ENCODE measurements around the gene SLC15A1.

SLC15A1 gene

DNA sequence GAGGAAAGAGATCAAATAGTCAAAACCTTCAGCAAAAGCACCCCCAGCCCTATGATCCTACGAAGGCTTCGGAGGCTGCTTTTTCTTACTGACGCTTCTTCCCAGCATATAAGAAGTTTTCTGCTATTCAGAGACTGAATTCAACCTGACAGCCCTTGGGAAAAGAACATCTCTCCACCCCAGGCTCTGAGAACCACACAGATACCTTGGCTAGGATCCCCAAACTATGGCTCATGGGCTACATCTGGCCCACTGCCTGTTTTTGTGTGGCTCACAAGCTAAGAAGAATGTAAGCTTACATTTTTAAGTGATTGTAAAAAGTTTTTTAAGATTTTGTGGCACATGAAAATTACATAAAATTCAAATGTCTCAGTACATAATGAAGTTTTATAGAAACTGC is 3.0 kb downstream of the SLC15A1 start:
- DNase-seq = peak; percentile 67

DNA sequence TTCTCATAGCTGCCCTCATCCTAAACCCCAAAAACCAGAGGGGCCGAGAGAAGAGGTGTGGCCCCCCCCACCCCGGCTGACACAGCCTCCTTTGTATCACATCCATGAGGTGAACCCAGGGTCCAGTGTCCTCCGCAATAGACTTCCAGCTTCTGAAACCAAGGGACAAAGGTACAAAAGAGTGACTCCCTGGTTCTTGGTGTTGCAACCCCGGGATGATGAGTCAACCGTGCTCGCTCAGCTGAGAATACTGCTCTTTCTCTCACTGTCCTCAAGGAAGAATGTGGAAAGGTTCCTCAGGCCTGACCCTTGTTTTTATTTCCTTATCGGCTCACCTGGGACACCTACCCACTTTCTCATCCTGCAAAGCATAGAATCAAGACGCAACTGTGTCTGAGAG is 5.5 kb downstream of the SLC15A1 start:
- DNase-seq = no peak

DNA sequence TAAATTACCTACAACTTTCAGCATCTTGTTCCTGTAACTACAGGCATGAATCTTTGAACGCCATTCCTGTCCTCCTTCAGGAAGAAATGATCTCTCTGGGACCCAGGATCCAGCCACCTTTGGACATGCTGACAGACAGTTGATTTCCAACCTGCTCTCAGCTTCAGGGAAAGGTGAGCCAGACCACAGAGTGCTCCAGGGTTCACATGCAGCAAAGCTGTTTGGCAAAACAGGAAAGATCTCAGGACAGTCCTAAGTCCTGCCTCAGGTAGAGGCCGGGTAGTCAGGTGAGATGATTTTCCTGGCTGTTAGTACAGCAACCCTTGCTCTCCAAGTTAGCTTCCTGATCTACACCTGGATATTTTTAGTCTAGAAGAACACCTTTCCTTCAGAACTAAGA is 9.1 kb downstream of the SLC15A1 start:
- no peak for DNase-seq

DNA sequence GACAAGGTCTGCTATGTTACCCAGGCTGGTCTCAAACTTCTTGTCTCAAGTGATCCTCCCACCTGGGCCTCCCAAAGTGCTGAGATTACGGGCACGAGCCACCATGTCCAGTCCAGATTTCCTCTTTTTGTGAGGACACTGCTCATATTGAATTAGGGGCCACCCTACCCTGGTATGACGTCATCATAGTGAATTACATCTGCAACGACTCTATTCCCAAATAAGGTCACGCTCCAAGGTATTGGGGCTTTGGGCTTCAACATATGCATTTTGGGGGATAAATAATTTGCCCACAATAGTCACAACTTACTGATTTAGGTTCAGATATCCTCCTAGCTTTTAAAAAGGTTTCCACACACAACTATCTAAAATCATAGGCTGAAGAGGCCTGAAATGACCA is 9.5 kb downstream of the SLC15A1 start:
- no peak for DNase-seq

DNA sequence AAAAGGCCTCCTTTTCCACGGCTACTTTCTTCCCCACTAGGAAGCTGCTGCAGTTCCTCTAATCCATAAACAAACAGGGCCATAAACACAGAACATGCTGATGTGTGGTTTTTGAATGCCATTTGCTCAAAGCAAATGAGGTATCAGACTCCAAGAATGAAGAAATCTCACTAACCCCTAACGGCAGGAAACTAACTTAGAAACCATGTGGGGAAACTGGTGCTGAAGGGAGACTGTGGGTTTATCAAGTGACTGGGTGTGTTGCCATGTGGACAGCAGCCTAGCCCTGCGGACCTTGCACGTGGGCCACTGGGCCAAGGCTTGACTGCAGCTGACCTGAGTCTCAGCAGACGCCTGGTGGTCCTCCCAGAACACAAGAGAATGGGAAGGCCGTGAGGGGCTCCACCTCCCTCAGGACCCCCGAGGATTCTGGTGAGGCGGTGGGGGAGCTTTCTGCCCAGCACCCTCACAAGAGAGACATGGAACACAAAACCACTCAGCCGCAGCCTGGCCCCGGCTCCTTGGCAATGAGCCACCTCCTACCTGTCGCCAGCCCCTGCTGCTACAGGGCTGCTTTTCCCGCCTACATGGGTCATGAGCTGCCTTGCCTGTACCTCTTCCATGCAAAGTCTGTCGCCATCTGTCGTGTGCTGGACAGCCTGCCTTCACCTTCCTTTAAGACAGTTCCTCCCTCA is 10.6 kb downstream of the SLC15A1 start:
- no peak for DNase-seq

DNA sequence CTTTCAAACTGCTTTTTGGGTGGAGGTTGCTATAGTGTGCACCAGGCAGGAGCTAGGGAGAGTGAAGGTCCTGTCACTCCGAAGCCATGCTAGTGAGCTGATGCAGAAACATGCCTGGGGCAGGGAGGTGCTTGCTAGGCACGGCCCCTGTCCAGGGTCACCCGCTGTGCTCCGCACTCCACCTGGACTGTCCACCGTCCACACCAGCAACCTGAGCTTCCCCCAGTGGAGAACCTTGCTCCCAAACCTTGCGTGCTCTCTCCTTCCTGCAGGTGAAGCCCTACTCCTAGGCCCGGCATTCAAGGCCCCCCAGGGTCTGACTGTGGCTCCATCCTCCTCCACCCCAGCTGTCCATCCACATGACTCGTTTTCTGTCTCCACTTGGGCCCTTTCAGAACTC is 12.3 kb downstream of the SLC15A1 start:
- no peak for DNase-seq

DNA sequence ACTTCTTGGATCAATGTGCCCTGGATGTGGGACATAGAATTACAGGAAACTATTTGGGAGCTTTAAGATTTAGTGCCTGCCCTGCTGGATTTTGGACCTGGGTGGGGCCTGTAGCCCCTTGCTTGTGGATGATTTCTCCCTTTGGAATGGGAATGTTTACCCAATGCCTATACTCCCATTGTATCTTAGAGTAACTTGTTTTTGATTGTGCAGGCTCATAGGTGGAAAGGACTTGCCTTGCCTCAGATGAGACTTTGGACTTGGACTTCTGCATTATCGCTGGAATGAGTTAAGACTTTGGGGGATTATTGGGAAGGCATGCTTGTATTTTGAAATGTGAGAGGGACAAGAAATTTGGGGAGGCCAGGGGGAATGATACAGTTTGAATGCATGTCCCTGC is 13.5 kb downstream of the SLC15A1 start:
- DNase-seq = no peak

DNA sequence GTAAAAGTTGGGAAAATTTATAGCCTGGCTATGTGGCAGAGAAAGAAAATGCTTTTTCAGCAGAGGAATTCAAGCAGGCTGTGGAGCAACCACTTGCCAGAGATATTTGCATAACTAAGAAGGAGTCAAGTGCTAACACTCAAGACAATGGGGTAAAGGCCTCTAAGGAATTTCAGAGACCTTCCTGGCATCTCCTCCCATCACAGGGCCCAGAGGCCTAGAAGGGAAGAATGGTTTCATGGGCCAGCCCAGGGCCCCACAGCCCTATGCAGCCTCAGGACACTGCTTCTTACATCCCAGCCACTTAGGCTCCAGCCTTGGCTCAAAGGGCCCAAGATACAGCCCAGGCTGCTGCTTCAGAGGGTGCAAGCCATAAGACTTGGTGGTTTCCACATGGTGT is 14.3 kb downstream of the SLC15A1 start:
- no peak for DNase-seq

DNA sequence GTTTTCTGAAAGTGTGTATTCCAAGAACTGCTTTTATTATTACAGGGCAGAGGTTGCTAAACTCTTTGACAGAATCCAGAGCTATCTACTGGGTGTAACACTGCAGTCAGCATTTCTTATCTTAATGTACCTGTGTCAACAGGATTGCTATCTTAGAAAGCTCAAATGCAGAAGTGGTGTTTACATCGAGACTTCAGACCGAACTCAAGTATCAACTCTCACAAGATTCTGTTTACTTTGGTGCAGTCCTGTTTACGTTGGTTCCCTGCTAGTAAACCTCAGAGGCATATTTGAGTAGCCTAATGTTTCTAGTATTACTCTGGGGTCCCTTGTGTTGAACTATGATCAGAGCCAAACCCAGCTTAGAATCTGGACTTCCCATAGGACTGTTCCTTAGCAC is 20.5 kb downstream of the SLC15A1 start:
- DNase-seq = no peak

DNA sequence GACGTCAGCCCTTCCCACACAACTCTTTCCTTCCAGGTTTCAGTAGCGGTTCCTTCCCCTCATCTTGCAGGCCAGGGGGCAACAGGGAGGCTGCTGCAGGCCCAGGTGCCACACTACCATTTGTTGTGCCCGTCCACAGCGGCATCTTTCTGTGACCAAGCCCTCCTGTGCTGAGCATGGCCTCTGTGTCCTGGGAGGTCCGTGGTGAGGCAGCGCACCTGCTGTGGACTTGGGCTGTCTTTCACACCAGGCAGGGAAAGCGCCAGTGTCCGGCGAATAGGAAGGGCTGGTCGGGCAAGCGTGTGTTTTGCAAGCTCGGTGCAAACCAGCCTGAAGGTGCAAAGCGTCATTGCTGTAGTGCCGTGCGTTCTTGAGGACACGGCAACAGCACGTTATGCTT is 21.4 kb downstream of the SLC15A1 start:
- no peak for DNase-seq

DNA sequence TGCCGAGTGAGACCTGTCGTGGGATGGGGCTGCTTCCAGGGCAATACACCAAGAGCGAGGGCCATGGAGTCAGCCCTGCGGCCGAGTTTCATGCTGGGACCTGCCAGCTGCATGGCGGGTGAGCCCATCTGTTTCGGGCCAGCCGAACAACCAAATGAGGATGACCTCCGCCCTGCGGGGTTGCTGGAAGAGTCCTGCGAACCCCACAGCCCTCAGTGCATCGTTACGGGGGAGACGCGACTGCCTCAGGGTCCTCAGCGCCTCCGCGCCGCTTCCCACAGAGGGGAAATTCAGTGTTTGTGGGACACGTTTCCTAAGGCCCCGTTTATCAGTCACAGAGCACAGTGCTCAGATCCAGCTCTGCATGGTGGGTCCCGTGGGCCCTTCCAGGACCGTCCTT is 22.0 kb downstream of the SLC15A1 start:
- DNase-seq = no peak

DNA sequence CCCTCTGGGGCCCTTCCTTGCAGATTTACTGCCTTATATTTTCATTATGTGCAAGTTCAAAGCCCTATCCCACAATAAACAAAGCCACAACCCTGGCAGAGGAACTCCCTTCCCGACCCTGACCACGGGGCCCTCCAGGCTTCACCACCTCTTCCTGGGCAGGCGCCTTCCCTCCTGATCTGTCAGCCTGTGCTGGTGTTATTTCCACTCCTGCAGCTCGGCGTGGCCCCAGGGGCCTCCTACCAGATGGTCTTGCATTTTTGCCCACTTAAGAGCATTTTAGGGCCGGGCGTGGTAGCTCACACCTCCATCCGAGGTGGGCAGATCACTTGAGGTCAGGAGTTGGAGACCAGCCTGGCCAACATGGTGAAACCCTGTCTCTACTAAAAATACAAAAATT is 22.8 kb downstream of the SLC15A1 start:
- DNase-seq = no peak

DNA sequence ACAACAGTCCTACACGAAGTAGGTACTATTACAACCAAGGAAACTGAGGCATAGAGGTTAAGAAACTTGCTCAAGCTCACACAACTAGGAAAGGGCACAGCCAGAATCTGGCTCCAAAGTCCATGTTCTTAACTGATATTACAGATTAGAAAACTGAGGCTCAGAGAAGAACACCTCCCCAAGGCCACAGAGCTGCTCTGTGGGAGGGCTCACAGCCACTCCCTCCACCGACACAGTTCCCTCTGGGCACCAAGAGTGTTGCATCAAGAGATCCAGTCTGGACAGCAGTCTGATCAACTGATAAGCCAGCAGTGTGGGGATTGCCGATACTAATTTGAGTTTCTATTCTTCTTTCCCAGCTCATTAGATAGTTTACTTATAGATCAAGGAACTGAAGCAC is 29.5 kb downstream of the SLC15A1 start:
- DNase-seq = no peak

DNA sequence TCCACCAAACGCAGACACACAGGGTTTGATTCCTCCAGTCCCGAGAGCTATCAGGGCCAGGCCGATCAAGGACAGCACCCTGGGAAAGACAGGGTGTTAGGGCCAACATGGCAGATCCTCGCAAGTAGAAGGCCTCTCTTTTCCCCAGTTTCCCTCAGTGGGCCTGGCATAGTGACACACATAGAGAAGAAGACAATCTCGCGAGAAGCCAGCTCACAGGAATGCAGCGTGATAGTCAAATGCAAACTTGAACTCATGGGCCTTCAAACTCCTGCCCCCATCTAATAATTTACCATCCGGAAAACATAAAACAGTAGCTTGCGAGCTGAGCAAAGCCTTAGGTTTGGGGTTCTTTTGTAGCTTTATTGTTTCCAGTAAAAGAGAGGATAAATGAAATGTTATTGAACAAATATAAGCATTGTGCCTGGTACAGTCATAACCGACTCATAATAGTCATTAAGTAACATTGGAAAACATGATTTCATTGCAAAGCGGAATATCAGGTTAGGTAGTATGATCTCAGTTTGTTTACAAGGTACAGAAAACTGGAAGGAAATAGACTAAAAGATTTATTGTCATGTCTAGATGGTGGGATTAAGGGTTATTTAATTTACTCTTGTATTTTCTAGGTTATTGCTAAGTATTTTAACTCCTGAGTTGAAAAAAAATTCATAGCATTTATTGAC is 30.5 kb downstream of the SLC15A1 start:
- no peak for DNase-seq

DNA sequence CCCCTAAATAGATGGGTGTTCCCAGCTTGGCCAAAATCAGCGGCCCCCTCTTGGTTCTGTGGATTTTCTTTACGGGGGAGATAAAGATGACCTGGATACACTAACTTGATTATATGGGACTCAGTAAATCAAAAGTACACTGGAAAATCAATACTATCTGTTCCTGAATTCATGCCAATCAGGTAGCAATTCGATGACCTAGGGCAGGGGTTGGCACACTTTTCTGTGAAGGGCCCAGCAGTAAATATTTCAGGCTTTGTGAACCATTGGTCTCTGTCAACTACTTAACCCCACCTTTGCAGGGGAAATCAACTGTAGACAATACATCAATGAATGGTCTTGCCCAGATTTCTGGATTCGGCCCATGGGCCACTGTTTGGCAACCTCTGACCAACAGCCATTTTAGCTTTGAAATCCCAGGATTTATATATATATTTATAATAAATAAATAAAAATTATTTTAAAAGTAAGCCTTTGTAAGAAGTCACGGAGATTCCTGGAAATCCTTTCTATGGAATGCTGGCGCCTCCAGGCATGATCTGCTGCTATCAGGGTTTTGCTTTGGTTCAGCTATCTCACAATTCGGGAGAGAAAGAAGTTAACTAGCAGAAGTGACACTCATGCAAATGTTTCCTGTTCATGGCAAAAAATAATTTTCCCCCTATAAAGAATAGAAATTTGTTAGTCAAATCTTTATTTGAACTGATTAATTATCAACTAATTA is 32.8 kb downstream of the SLC15A1 start:
- DNase-seq = no peak

DNA sequence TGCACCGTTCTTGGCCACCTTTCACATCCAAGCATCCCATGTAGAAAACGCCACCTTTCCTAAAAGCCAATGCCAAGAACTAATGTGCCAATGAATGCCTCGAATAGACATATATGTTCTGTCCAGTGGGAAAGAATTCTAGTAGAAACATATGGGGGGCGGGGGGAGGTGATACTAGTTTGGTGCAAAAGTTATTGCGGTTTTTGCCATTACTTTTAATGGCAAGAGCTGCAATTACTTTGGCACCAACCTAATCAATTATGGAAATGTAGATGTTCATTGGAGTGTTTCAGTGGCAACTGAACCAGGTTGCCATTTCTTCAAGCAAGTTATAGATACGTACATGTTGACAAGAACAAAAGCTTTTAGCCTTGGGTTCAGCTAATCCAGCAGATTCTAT is 34.6 kb downstream of the SLC15A1 start:
- no peak for DNase-seq

DNA sequence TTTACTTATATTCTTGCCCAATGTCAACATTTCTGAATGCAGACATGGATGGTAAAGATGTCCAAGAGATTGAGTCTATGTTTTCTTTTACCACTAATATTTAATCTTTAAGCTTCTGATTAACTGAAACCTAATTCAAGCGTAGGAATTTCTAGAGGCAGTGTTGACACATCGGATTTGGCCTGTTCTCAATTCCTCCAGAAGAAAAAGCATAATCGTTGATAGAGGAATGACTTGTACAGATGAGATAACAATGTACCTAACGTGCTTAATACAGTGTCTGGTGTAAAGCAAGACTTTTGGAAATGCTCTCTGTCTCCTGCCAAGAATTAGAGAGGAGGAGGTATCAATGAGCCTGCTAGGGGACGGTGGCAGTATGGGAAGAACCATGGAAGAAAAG is 35.2 kb downstream of the SLC15A1 start:
- no peak for DNase-seq

DNA sequence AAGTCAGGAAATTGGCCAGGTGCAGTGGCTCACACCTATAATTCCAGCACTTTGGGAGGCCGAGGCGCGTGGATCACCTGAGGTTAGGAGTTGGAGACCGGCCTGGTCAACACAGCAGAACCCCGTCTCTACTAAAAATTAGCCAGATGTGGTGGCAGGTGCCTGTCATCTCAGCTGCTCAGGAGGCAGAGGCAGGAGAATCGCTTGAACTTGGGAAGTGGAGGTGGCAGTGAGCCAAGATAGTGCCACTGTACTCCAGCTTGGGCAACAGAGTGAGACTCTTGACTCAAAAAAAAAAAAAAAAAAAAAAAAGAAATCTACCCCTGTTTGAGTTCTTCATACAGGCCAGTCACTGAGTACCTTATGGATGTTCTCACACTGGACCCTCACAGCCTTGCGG is 42.0 kb downstream of the SLC15A1 start:
- DNase-seq = no peak

DNA sequence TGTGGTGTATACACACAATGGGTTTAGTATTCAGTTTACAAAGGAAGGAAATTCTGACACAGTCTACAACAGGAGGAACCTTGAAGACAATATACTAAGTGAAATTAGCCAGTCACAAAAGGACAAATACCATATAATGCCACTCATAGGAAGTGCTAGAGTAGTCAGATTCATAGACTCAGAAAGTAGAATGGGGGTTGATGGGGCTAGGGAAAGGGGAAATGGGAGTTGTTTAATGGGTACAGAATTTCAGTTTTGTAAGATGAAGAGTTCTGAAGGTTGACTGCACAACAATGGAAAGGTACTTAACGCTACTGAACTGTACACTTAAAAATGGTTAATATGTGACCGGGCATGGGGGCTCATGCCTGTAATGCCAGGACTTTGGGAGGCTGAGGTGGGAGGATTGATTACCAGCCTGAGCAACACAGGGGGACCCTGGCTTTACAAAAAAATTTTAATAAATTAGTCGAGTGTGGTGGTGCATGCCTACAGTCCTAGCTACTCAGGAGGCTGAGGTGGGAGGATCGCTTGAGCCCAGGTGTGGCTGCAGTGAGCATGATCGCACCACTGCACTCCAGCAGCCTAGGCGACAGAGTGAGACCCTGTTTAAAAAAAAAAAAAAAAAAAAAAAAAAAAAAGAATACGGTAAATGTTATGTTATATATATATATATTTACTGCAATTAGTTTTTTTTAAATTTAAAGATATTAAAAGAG is 45.0 kb downstream of the SLC15A1 start:
- no peak for DNase-seq

DNA sequence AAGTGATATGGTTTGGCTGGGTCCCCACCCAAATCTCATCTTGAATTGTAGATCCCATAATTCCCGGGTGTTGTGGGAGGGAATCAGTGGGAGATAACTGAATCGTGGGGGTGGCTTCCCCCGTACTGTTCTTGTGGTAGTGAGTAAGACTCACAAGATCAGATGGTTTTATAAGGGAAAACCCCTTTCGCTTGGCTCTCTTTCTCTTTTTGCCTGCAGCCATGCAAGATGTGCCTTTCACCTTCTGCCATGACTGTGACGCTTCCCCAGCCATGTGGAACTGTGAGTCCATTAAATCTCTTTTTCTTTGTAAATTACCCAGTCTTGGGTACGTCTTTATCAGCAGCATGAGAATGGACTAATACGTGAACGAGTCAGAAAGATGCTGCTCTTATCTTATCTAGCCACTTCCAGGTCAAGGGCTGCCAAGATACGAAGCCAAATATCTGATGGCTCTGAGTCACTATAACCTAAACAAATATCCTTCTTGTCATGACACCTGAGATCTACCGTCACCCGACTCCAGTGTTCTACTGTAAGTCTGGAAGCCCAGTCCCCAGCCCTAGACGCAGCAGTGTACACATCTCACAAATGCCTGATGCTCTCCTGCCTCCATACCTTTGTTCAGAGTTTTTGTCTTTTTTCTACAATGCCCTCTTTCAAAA is 45.9 kb downstream of the SLC15A1 start:
- no peak for DNase-seq

DNA sequence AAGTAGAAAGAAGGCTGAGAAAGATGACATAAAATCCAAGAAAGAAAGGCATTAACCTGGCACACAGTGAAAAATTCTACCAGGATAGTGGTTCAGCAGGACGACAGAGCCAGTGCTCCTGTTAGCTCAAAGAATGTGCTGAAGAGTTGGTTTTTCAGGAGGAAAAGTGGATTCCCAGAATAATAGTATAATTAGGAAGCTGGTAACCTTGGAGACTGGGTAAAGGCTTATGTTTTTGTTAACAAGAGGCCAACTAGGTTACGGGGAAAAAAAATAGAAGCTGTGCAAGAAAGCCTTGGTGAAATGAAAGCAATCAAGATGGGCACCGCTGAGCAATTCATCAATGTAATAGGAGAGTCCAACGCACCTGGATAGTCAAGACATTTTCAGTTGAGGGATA is 54.7 kb downstream of the SLC15A1 start:
- DNase-seq = no peak

DNA sequence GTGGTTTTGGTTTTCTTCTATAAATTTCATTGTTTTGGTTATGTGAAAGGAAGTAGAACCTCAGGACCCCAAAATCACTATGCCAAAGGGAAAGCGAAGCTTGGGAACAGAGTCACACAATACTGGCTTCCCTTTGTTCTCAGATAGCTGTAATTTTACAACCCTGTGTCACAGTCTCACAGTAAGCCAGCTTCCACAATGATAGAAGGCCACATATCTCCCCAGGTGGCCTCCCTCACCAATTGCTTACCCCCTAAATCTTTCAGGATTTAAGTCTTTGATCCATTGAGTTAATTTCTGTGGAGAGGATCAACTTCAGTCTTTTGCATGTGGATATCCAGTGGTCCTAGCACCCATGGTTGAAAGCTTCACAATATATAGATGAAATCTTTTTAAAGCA is 58.7 kb downstream of the SLC15A1 start:
- no peak for DNase-seq

DNA sequence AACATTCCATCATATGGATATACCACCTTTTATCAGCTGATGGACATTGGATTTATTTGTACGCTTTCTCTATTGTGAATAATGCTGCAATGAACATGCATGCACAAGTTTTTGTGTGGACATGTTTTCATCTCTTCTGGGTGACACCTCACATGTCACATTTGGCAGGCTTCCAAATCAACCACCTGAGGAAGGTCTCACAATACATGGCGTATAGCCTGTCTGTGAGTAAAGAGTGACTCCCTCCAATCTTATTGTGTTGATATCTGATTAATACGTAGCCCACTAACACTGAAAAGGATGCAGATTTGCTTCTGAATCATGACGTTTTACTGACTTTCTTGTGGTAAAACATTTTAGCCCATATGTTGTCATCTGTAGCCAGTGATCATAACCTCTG is 61.1 kb downstream of the SLC15A1 start:
- DNase-seq = no peak

Measured in fibroblast of skin of scalp (primary cell).